Umbilical cord (tissue), 2 donors: ENCODE data around the gene UST. TPM values are rescaled to one million over a fixed set of nuclear protein-coding genes. Genes with fewer than 3 reads are reported as not detected.
A peak's percentile ranks its signal among the peaks of the same experiment; 100 is the strongest.

Experiments
- DNase-seq: peaks from one replicate; pipeline ENCODE4 v3.0.0-alpha.2; 2015; ENCODE audit warnings: low spot score
- total RNA-seq: library from RNA; depleted of rRNA; stranded (reverse); fragments of >200 nt; gene quantifications from one replicate; pipeline ENCODE4 v1.2.3, GENCODE V29; 2014; ENCODE audit warnings: low replicate concordance; ENCODE audit not compliant: insufficient read depth

Gene UST
- total RNA-seq, 1 donor from 2014 or later, result 39.7 TPM

DNA sequence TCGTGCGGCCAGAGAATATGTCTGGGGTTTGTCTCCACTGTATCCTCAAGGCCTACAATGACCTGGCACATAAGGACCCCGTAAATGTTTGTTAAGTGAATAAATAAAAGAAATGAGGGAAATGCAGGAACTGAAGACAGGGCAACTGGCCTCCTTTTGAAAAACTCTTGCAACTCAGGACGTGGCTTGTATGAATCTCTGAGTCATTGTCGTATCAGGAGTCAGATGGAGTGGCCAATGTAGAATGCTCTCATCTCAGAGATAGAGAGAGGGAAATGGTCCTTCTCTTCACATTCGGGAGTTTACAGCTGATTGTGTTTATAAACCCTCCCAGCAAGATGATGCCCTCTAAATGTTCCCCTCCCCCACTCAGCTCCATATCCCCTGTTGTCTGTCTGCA lies 57.1 kb downstream of the UST start:
- no peak for DNase-seq

- DNase-seq, result peak; percentile 7
These were observed 58.9 kb downstream of the UST start for GRCh38 chr6:148805777-148806176.

- no peak for DNase-seq
These were observed 61.0 kb downstream of the UST start for GRCh38 chr6:148807784-148808183.

GRCh38 chr6:148808786-148809304 lies 62.0 kb downstream of the UST start:
- no peak for DNase-seq

GRCh38 chr6:148811459-148811858 lies 64.6 kb downstream of the UST start:
- DNase-seq, result no peak

- peak; percentile 40 for DNase-seq
These were observed 67.4 kb downstream of the UST start for GRCh38 chr6:148814082-148814790.

DNA sequence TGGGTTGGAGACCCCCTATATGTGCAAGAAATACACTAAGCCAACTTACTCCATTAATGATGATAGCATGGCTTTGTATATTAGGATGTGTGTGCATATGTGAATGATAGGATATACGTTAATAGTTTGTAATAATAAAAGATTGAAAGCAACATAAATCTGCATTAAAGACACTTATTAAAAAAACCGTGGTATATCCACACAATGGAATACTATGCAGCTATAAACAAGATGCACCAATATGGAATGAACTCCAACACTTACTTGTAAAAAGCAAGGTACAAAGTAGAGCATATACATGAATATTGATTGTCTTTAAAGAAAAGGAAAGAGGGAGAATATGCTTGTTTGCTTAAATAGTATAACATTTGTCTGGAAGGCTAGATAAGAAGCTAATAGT lies 68.0 kb downstream of the UST start:
- no peak for DNase-seq

GRCh38 chr6:148816117-148816516 lies 69.3 kb downstream of the UST start:
- no peak for DNase-seq

GRCh38 chr6:148817689-148818088 lies 70.9 kb downstream of the UST start:
- no peak for DNase-seq

- no peak for DNase-seq
These were observed 72.2 kb downstream of the UST start for GRCh38 chr6:148818939-148819575.

DNA sequence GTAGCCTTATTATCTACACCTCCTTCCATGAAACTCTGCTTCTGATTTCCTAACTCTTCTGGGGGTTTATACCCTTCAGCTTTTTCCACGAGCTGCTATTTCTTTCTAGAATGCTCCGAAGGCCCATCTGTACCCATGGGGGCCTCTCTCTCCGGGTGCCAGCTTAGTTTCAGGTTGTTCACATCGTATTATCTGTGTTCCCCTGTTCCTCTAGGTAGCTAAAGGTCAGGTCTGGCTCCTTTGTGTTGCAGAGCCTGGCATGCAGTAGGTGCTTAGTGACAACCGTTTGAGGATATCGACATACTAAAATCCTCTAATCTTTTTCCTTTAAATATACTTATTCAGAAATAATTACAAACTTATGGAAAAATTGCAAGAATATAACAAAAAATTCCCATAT lies 73.0 kb downstream of the UST start:
- no peak for DNase-seq

GRCh38 chr6:148822819-148823218 lies 76.0 kb downstream of the UST start:
- DNase-seq, result no peak

- DNase-seq, result no peak
These were observed 77.5 kb downstream of the UST start for GRCh38 chr6:148824291-148824690.

DNA sequence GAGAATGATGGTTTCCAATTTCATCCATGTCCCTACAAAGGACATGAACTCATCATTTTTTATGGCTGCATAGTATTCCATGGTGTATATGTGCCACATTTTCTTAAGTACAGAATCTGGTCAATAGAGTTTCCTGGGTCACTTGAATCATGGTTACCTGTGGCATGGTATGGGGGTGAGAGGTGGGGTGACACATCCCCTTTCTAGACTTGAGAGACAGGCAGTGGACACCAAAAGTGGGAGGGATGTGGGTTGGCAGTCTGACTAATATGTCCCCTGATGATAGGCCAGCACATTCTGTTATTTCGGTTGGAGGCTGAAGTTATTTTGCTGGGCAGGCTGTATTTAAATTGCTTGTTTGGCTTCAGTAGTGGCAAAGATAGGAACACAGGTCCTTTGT lies 78.1 kb downstream of the UST start:
- DNase-seq, result no peak

DNA sequence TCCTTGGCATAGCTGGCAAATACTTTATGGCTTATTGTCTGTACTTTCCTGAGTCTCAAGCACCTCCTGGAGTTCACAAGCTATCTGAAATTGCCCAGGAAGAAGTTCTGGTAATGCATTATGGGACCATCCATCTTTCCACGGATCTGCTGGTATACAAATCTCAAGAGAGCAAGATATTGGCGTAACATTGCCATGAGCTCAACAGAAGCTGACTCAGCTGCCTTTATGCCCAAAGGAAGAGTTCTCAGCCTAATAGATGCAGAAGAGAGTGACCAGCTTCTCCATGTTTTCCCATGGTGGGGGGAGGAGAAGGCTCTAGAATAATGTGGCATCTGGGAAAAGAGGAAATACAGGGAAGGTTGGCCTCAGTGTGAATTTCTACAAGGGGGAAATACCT lies 78.7 kb downstream of the UST start:
- DNase-seq, result no peak

DNA sequence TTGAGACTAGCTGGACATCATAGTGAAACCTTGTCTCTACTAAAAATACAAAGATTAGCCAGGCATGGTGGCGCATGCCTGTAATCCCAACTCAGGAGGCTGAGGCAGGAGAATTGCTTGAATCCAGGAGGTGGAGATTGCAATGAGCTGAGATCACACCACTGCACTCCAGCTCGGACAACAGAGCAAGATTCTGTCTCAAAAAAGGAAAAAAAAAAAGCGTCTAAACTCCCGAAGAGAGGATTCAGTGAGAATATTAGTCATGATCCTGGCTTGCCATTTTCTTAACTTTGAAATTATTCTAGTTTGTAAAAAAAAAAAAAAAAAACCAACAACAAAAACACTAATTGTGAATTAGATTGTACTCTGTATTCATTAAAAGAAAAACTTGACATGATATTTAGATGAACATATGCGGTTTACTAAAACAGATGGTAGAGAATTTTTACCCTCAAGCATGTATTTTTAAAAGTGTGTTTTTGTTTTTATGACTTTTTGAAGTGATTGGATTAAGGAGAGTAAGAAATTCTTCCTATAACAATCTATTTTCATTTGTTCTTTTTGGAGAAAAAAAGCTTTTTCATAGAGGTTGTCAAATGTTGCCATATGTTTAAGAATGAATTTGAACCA lies 80.7 kb downstream of the UST start:
- no peak for DNase-seq

GRCh38 chr6:148828047-148828446 lies 81.2 kb downstream of the UST start:
- DNase-seq, result no peak

DNA sequence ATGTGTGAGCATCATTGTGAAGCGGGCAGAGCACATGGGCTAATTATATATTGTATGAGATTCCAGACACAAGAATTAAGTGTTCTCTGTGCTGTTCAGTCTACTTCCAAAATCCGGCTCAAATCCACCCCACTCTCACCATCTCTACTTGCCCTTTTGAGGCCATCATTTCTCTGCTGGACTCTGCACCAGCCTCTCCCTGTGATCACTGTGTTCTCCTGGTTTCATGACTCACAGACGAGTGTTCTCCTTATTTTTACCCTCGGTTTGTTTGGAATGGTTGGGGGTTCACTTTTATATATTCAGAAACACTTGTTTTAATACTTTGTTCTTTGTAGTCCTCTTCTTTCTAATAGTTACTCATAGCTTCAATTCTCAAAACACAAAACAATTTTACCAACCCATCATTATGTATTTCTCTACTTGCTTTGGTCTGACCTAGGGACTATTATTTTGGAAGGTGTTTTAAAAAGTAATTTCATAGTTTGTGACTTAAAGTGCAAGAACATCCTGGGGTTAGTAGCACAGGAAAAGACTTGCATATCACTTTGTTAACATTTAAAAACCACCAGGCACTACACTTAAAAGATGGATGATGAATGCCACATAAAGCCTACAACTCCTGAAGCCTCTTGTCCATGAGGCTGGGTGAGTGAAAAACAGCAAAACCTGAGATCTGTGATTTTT lies 82.7 kb downstream of the UST start:
- no peak for DNase-seq

DNA sequence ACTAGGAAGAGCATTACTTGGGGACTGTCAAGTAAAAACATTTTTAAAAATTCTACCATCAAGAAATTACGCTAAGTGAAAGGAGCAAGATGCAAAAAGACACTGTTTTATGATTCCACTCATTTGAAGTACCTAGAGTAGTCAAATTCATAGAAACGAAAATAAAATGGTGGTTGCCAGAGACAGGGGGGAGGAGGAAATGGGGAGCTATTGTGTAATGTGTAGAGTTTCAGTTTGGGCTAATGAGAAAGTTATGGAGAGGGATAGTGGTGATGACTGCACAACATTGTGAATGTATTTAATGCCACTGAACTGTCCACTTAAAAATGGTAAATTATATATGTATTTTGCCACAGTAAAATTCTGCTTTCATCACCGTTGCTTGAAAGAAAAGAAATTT lies 83.8 kb downstream of the UST start:
- DNase-seq, result no peak

DNA sequence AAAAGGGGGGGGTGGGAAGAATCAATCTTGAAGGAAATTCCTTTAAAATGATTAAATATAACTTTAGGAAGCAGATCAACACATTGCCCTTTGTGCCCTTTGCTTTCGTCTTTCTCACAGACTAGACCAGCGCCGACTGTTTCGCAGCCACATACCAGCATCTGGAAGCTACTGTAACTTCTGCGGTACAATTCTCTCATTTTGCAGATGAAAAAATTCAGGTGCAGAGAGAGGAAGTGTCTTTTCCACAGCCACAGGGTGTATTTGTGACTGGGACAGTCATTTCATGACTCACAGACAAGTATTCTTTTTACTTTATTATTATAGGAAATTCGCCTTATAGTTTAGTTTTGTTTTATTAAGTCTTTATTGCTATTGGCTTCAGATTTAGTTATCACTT lies 84.2 kb downstream of the UST start:
- no peak for DNase-seq

DNA sequence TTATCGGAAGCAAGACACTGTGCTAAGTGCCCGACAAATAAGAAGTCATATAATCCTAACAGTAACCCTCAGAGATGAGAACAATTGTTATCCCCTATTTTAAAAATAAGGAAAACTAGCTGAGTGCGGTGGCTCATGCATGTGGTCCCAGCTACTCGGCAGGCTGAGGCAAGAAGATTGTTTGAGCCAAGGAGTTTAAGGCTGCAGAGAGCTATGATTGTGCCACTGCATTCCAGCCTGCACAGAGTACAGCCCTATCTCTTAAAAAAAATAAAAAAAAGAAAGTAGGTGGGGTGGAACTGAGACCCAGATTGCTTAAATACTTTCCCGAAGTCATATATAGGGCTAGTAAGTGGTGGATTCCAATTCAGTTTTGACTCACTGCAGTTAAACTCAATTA lies 84.7 kb downstream of the UST start:
- no peak for DNase-seq

DNA sequence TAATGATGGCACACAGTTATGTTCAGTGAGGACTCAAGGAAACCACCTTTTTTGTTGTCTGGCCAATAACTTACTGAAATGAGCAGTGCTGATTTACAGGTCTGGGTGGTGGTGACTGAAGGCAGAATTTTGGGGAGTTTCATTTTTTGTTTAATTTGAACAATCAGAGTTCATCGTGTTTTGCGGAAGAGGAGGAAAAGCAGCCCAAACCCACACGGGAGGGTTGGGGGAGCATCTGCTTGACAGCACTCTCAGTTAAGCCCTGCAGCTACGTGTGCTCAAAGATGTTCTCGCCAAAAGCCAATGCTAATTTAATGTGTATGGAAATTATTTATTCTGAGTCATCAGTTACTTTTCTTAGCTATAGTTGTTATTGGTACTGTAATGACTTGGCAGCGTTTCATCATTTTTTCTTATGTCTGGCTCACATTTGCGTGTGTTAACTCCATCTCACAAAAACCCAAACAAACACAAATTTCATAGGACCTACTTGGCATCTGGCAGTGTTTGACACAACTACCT lies 89.2 kb downstream of the UST start:
- DNase-seq, result no peak
